Measurements from ENCODE around the gene WFDC1.

- no peak for TF ChIP-seq EZH2phosphoT487 (IDR thresholded peaks at IDR 0.05; ENCODE audit: low read depth)
- TF ChIP-seq CTCF (IDR thresholded peaks at IDR 0.05; ENCODE audit: low read depth, low read length) = no peak
Measured at GRCh38 chr16:84354306-84354705, 59.6 kb downstream of the WFDC1 start.

All from OCI-LY3 (cell line).